ENCODE data around the gene ARL15. TPM values are rescaled to one million over a fixed set of nuclear protein-coding genes. Genes with fewer than 3 reads are reported as not detected.

ARL15 gene
- total RNA-seq, 1 donor from 2014 or later = 42.3 TPM

DNA sequence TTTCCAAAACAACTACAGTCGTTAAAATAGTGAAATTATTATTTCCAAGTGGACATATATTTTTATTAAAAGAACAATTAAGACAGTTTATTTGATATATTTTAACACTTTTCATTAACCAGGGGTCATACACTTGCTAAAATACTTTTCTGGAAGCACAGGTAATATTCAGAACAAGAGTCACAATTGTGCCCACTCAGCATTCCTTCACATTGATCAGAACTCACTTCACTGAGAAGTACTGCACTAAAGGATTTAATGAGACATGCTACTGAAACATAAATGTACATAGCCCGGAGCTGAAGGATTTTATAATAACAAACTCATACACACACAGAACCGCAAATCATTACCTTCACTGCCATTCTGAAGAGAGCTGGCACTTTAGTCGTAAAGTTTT lies 361.8 kb downstream of the ARL15 start:
- Histone ChIP-seq H3K27ac (ENCODE audit: low read depth, low read length) (no peak overlapping the region), H3K9me3 (ENCODE audit: control insufficient read depth in 3 of 3, low read length in 3 of 3) (no peaks in the 10 kb centered on the region), H3K4me3 (ENCODE audit: low read length in 3 of 3) (no peak overlapping the region), H3K36me3 (ENCODE audit: control insufficient read depth in 3 of 3, insufficient read depth in 3 of 3, low read length in 3 of 3) (no peaks in the 10 kb centered on the region), H3K27me3 (ENCODE audit: control insufficient read depth in 3 of 3, insufficient read depth in 3 of 3, low read length in 3 of 3) (no peaks in the 10 kb centered on the region), H3K4me1 (ENCODE audit: control insufficient read depth in 3 of 3, insufficient read depth in 3 of 3, low read length in 3 of 3) (no peaks in the 10 kb centered on the region), H3K9ac (ENCODE audit: low read depth in 1 of 3, low read length in 3 of 3) (no peak overlapping the region)

DNA sequence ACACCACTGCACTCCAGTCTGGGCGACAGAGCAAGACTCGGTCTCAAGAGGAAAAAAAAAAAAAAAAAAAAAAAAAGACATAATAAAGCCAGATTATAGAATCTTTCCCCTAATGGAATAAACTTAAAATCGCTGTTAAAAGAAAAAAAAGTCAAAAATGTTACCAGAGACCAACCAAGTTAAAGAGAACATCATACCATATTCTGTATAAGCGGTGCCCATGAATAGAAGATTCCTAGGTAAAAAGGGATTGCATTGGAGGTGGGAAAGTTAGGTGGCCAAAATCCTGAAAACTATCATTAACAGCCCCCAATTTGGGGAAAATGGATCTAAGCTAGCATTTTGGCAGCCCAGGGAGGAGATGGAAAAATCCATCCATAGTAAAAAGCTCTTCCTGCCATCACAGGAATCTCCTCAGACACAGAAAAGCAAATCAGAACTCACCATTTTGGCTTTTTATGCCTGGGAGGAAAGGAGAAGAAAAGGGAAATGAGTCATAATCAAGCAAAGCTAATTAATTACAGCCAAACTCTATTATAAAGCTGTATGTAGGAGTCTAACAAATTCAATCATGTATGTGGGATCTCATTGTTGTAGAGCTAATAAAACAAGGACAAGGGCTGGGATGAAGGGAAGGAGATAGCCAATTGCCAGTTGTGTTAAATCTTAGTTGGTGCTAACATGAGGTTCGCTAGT lies 363.8 kb downstream of the ARL15 start:
- no peaks in the 10 kb centered on the region for H3K27me3 ChIP-seq (ENCODE audit: control insufficient read depth in 3 of 3, insufficient read depth in 3 of 3, low read length in 3 of 3)
- no peaks in the 10 kb centered on the region for H3K36me3 ChIP-seq (ENCODE audit: control insufficient read depth in 3 of 3, insufficient read depth in 3 of 3, low read length in 3 of 3)
- no peaks in the 10 kb centered on the region for H3K9me3 ChIP-seq (ENCODE audit: control insufficient read depth in 3 of 3, low read length in 3 of 3)
- no peaks in the 10 kb centered on the region for H3K4me1 ChIP-seq (ENCODE audit: control insufficient read depth in 3 of 3, insufficient read depth in 3 of 3, low read length in 3 of 3)
- no peak overlapping the region for H3K27ac ChIP-seq (ENCODE audit: low read depth, low read length)
- no peak overlapping the region for H3K4me3 ChIP-seq (ENCODE audit: low read length in 3 of 3)
- H3K9ac ChIP-seq (ENCODE audit: low read depth in 1 of 3, low read length in 3 of 3) = no peak overlapping the region

DNA sequence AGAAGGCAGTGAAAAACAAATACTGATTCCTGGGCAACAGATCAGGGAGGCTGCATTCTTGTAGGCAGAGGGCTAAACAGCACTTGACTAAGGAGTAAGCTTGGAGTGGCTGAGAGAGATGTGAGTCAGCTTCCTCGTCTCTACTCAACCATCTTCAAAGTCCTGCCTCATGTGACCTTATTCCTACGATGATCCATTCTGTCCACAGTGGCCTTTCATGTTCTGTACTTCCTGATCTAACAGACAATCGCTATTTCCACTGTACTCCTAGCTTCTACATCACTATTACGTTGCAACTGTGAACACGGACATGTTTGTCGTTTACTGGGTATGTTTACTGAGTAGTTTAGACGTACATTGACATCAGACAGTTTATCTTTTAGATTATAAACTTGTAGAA lies 365.4 kb downstream of the ARL15 start:
- Histone ChIP-seq H3K36me3 (ENCODE audit: control insufficient read depth in 3 of 3, insufficient read depth in 3 of 3, low read length in 3 of 3) (no peaks in the 10 kb centered on the region), H3K27ac (ENCODE audit: low read depth, low read length) (no peak overlapping the region), H3K4me3 (ENCODE audit: low read length in 3 of 3) (no peak overlapping the region), H3K4me1 (ENCODE audit: control insufficient read depth in 3 of 3, insufficient read depth in 3 of 3, low read length in 3 of 3) (no peaks in the 10 kb centered on the region), H3K27me3 (ENCODE audit: control insufficient read depth in 3 of 3, insufficient read depth in 3 of 3, low read length in 3 of 3) (no peaks in the 10 kb centered on the region), H3K9ac (ENCODE audit: low read depth in 1 of 3, low read length in 3 of 3) (no peak overlapping the region), H3K9me3 (ENCODE audit: control insufficient read depth in 3 of 3, low read length in 3 of 3) (no peaks in the 10 kb centered on the region)

DNA sequence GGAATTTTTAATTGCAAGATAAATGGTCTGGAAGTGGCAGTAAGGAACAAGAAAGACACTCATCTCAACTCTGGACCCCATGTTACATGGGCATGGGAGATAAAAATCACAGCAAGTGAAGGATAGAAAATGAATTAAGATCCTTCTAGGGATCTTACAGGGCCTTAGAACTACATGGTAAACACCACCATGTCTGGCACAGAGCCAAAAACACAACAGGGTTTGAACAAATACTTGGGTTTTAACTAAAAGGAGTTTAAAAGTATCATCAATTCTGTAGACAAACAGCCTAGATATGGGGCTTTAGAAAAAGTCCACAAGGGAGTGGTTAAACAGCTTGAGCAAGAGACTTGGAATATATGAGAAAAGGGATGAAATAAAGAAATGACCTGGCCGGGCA lies 366.4 kb downstream of the ARL15 start:
- Histone ChIP-seq H3K9ac (ENCODE audit: low read depth in 1 of 3, low read length in 3 of 3) (no peak overlapping the region), H3K9me3 (ENCODE audit: control insufficient read depth in 3 of 3, low read length in 3 of 3) (no peaks in the 10 kb centered on the region), H3K27ac (ENCODE audit: low read depth, low read length) (no peak overlapping the region), H3K36me3 (ENCODE audit: control insufficient read depth in 3 of 3, insufficient read depth in 3 of 3, low read length in 3 of 3) (no peaks in the 10 kb centered on the region), H3K27me3 (ENCODE audit: control insufficient read depth in 3 of 3, insufficient read depth in 3 of 3, low read length in 3 of 3) (no peaks in the 10 kb centered on the region), H3K4me3 (ENCODE audit: low read length in 3 of 3) (no peak overlapping the region), H3K4me1 (ENCODE audit: control insufficient read depth in 3 of 3, insufficient read depth in 3 of 3, low read length in 3 of 3) (no peaks in the 10 kb centered on the region)

DNA sequence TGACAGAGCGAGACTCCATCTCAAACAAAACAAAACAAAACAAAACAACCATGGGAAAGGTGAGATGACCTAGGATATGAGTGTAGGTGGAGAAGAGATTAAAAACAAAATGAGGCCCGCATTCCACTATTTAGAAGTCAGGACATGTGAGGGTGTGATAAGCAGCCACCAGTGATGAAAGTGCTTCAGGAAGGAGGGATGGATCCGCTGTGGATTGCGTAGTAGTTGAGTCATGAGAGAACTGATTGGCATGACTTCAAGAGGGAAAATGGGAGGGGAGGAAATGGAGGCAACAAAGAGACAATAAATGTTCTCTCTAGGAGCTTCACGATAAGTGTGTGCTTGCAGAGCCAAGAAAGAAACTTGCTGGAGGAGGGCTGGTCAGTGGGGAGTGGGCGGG lies 367.6 kb downstream of the ARL15 start:
- Histone ChIP-seq H3K4me3 (ENCODE audit: low read length in 3 of 3) (no peak overlapping the region), H3K27me3 (ENCODE audit: control insufficient read depth in 3 of 3, insufficient read depth in 3 of 3, low read length in 3 of 3) (no peaks in the 10 kb centered on the region), H3K9ac (ENCODE audit: low read depth in 1 of 3, low read length in 3 of 3) (no peak overlapping the region), H3K4me1 (ENCODE audit: control insufficient read depth in 3 of 3, insufficient read depth in 3 of 3, low read length in 3 of 3) (no peaks in the 10 kb centered on the region), H3K36me3 (ENCODE audit: control insufficient read depth in 3 of 3, insufficient read depth in 3 of 3, low read length in 3 of 3) (no peaks in the 10 kb centered on the region), H3K27ac (ENCODE audit: low read depth, low read length) (no peak overlapping the region), H3K9me3 (ENCODE audit: control insufficient read depth in 3 of 3, low read length in 3 of 3) (no peaks in the 10 kb centered on the region)

DNA sequence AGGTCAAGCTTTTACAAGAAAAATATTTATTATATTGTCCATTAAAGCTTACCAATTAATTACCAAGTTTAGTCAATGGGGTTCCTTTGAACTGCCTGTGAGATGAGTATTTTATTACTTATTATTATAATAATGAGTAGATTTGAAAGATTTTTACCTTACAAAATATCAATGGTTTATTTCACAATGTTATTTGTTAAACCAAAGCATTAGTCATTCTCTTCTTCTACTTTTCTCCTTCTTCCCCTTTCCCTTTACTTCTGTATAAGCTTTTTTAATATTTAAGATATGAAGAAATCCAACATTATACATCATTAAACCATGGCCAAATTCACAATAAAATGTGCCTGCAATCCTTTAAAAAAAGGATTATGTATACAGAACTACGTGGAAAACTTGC lies 369.5 kb downstream of the ARL15 start:
- Histone ChIP-seq H3K4me1 (ENCODE audit: control insufficient read depth in 3 of 3, insufficient read depth in 3 of 3, low read length in 3 of 3) (peaks cover 0 to 2% (median 0%) of the 10 kb centered on the region in 3 donors), H3K9me3 (ENCODE audit: control insufficient read depth in 3 of 3, low read length in 3 of 3) (no peaks in the 10 kb centered on the region), H3K36me3 (ENCODE audit: control insufficient read depth in 3 of 3, insufficient read depth in 3 of 3, low read length in 3 of 3) (no peaks in the 10 kb centered on the region), H3K4me3 (ENCODE audit: low read length in 3 of 3) (no peak overlapping the region), H3K27me3 (ENCODE audit: control insufficient read depth in 3 of 3, insufficient read depth in 3 of 3, low read length in 3 of 3) (no peaks in the 10 kb centered on the region), H3K27ac (ENCODE audit: low read depth, low read length) (no peak overlapping the region), H3K9ac (ENCODE audit: low read depth in 1 of 3, low read length in 3 of 3) (no peak overlapping the region)

DNA sequence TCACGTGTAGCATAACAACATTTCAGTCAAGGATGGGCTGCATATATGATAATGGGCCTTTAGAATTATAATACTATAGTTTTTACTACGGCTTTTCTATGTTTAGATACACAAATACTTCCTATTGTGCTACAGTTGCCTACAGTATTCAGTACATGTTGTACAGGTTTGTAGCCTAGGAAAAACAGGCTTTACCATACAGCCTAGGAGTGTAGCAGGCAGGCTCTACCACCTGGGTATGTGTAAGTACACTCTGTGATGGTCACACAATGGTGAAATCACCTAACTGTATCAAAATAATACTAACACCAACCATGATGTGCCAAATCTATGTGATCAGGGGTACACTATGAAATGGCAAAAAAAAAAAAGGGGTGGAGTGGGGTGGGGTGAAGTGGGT lies 372.9 kb downstream of the ARL15 start:
- Histone ChIP-seq H3K9me3 (ENCODE audit: control insufficient read depth in 3 of 3, low read length in 3 of 3) (no peaks in the 10 kb centered on the region), H3K4me1 (ENCODE audit: control insufficient read depth in 3 of 3, insufficient read depth in 3 of 3, low read length in 3 of 3) (peaks cover 0 to 6% (median 0%) of the 10 kb centered on the region in 3 donors), H3K9ac (ENCODE audit: low read depth in 1 of 3, low read length in 3 of 3) (no peak overlapping the region), H3K4me3 (ENCODE audit: low read length in 3 of 3) (no peak overlapping the region), H3K36me3 (ENCODE audit: control insufficient read depth in 3 of 3, insufficient read depth in 3 of 3, low read length in 3 of 3) (no peaks in the 10 kb centered on the region), H3K27ac (ENCODE audit: low read depth, low read length) (no peak overlapping the region), H3K27me3 (ENCODE audit: control insufficient read depth in 3 of 3, insufficient read depth in 3 of 3, low read length in 3 of 3) (no peaks in the 10 kb centered on the region)

DNA sequence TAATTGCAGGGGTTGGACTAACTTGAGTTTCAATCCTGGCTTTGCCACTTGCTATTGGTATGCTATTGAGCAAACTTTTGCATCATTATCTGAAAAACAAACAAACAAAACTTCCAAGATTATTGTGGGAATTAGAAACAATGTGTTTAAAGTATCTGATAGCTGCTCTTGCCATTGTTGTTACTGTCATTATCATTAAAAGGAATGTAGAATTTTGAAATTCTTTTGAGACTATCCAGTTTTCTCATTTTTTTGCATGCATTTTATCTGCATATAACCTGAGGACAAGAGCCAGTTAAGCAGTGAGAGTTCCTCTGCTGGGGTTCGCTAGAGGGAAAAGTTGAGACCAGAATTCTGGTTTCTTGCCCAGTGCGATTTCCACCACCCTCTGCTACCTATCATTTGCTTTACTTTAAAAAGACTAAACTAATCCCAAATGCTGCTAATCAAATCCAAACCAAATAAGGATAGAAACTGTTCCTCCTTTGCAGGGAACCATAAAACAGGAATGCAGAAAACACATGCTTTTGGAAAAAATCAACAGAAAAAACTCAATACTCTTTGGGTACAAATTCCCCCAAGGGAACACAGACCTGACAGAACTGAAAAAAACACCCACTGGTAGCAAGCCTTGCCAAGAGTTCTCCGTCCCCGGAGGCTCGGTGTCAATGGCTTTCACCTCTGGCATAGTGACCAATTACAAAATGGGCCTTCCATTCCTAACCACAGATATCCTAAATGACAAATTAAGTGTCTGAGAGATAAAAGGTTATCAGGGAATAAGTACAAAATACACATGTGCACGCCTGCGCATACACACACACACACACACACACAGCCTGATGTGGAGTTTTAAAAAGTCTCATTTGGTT lies 373.7 kb downstream of the ARL15 start:
- Histone ChIP-seq H3K27ac (ENCODE audit: low read depth, low read length) (no peak overlapping the region), H3K36me3 (ENCODE audit: control insufficient read depth in 3 of 3, insufficient read depth in 3 of 3, low read length in 3 of 3) (no peaks in the 10 kb centered on the region), H3K9me3 (ENCODE audit: control insufficient read depth in 3 of 3, low read length in 3 of 3) (no peaks in the 10 kb centered on the region), H3K4me3 (ENCODE audit: low read length in 3 of 3) (no peak overlapping the region), H3K4me1 (ENCODE audit: control insufficient read depth in 3 of 3, insufficient read depth in 3 of 3, low read length in 3 of 3) (peaks cover 0 to 6% (median 0%) of the 10 kb centered on the region in 3 donors), H3K27me3 (ENCODE audit: control insufficient read depth in 3 of 3, insufficient read depth in 3 of 3, low read length in 3 of 3) (no peaks in the 10 kb centered on the region), H3K9ac (ENCODE audit: low read depth in 1 of 3, low read length in 3 of 3) (no peak overlapping the region)

DNA sequence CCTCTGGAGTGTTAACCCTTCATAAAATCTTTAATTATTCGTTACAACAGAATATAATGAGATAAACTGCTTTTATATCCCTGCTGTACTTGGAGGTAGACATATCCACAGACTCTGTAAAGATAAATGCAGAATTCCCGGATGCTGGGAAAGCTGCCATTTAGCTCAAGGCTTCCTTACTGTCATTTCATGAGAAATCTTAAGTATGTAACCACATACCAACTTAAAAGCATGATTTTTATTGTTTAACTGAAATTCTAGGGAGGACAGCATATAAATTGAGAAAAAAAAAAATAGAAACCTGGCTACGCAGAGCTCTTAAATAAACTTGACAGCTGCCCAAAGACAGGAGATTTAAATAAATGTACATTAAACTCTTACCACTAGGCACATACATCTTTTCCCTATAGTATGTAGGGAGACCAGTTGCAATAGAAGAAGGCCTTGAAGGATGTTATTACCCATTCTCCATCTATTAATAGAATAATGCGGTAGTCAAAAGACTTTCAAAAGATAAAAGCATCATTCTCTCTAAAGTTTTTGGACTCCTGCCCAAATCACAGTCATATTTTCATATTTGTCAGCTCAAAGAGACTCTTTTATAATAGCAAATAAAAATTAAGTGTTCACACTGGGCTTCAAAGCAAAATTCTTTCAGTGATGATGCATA lies 376.1 kb downstream of the ARL15 start:
- Histone ChIP-seq H3K9me3 (ENCODE audit: control insufficient read depth in 3 of 3, low read length in 3 of 3) (no peaks in the 10 kb centered on the region), H3K9ac (ENCODE audit: low read depth in 1 of 3, low read length in 3 of 3) (no peak overlapping the region), H3K36me3 (ENCODE audit: control insufficient read depth in 3 of 3, insufficient read depth in 3 of 3, low read length in 3 of 3) (no peaks in the 10 kb centered on the region), H3K27me3 (ENCODE audit: control insufficient read depth in 3 of 3, insufficient read depth in 3 of 3, low read length in 3 of 3) (no peaks in the 10 kb centered on the region), H3K27ac (ENCODE audit: low read depth, low read length) (no peak overlapping the region), H3K4me3 (ENCODE audit: low read length in 3 of 3) (no peak overlapping the region), H3K4me1 (ENCODE audit: control insufficient read depth in 3 of 3, insufficient read depth in 3 of 3, low read length in 3 of 3) (peaks cover 0 to 6% (median 0%) of the 10 kb centered on the region in 3 donors)

DNA sequence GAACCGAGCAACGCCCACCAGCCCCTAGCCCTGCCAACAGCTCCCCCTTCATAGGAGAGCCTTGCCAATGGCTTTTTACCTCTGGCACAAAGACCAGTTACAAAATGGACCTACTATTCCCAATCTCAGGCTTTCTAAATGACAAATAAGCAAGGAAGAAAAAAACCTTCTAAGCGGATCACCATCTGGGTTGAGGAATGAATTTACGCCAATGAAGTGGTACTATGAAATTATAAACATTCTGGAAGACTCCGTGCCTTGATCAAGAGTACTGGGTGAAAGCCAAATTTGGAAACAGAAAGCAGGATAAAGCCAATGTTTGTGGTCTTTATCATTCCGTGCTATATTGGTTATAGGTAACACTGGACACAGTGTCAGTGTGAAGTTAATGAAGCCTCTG lies 378.0 kb downstream of the ARL15 start:
- Histone ChIP-seq H3K4me1 (ENCODE audit: control insufficient read depth in 3 of 3, insufficient read depth in 3 of 3, low read length in 3 of 3) (peaks cover 0 to 6% (median 0%) of the 10 kb centered on the region in 3 donors), H3K27me3 (ENCODE audit: control insufficient read depth in 3 of 3, insufficient read depth in 3 of 3, low read length in 3 of 3) (no peaks in the 10 kb centered on the region), H3K9ac (ENCODE audit: low read depth in 1 of 3, low read length in 3 of 3) (no peak overlapping the region), H3K4me3 (ENCODE audit: low read length in 3 of 3) (no peak overlapping the region), H3K9me3 (ENCODE audit: control insufficient read depth in 3 of 3, low read length in 3 of 3) (no peaks in the 10 kb centered on the region), H3K36me3 (ENCODE audit: control insufficient read depth in 3 of 3, insufficient read depth in 3 of 3, low read length in 3 of 3) (no peaks in the 10 kb centered on the region), H3K27ac (ENCODE audit: low read depth, low read length) (no peak overlapping the region)

Measured in skeletal muscle tissue (tissue), 4 donors.